PFSK-1 (cell line): ENCODE measurements around the gene KRT6B.

ENCODE experiments used
- FOXP2 ChIP-seq: optimal IDR thresholded peaks from 2 replicates; pipeline ENCODE3; 2011; ENCODE audit warnings: borderline replicate concordance, control low read depth, inconsistent platforms; ENCODE audit not compliant: insufficient read depth; ENCODE audit errors: extremely low read length, extremely low read depth
- POLR2AphosphoS5 ChIP-seq: IDR thresholded peaks from 2 replicates; pipeline ENCODE4 v1.6.1; 2012; ENCODE audit warnings: low read depth, mild to moderate bottlenecking, control low read depth, low read length, moderate library complexity
- REST ChIP-seq, 2 experiments: IDR thresholded peaks; 2 replicates each; pipeline versions ENCODE4 v1.6.1 to v1.8.0; 2011 to 2012; ENCODE audit warnings: low read depth in 2 of 2, low read length in 2 of 2, control low read depth in 1 of 2, inconsistent platforms in 1 of 2, mild to moderate bottlenecking in 1 of 2, moderate library complexity in 1 of 2; ENCODE audit not compliant: insufficient read depth in 1 of 2
- SIN3A ChIP-seq: IDR thresholded peaks from 2 replicates; pipeline ENCODE4 v1.6.1; 2012; ENCODE audit warnings: mild to moderate bottlenecking, low read length, moderate library complexity, borderline replicate concordance; ENCODE audit not compliant: insufficient read depth
- TAF1 ChIP-seq: IDR thresholded peaks from 2 replicates; pipeline ENCODE4 v1.6.1; 2012; ENCODE audit warnings: low read length, control low read depth, borderline replicate concordance; ENCODE audit not compliant: insufficient read depth

Gene KRT6B

DNA sequence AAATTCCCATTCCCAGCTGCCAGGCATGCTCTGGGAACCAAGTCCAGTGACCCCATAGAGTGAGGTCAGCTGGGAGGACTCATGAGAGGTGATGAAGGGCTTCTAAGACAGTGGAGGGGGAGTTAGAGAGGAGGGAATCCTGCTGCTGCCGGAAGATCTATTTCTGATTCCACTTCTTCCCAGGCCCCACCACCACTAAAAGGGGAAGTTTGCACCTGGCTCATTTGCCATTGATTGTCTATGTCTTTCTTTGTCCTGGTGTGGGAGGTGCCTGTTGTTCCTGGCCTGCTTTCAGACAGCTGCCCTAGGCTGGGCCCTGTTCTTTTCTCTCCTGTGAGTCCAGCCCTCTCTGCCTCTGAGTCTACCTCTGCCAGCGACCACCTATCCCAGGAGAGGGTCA lies 44.1 kb upstream of the KRT6B start:
- TF ChIP-seq FOXP2 = no peak
- no peak for TF ChIP-seq TAF1
- TF ChIP-seq POLR2AphosphoS5 = no peak
- TF ChIP-seq REST (IDR thresholded peaks at IDR 0.05; ENCODE audit: insufficient read depth in 1 of 2, low read depth in 2 of 2, low read length in 2 of 2) = no peak
- TF ChIP-seq SIN3A = no peak

- no peak for TF ChIP-seq POLR2AphosphoS5
Measured at GRCh38 chr12:52495389-52495788, 43.4 kb upstream of the KRT6B start.

DNA sequence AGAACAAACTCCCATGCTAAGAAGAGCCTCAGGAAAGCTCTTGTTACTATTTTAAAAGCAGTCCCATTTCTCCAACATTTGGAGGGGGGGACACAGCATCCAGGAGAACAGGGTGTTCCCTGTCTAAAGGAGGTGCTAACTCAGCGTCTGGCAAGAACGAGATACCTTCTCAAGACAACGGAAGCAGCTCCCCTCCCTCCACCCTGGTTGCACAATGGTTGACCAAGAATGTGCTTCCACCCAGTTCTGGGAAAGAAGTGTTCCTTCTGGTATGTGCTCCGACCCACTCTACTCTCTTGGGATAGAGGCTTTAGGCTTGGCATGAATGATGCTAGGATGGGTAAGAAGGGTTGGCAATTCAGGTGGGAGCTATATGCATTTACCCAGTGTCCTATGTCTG lies 42.6 kb upstream of the KRT6B start:
- TF ChIP-seq TAF1 (no peak), REST (IDR thresholded peaks at IDR 0.05; ENCODE audit: insufficient read depth in 1 of 2, low read depth in 2 of 2, low read length in 2 of 2) (no peak), POLR2AphosphoS5 (no peak), SIN3A (no peak), FOXP2 (no peak)

DNA sequence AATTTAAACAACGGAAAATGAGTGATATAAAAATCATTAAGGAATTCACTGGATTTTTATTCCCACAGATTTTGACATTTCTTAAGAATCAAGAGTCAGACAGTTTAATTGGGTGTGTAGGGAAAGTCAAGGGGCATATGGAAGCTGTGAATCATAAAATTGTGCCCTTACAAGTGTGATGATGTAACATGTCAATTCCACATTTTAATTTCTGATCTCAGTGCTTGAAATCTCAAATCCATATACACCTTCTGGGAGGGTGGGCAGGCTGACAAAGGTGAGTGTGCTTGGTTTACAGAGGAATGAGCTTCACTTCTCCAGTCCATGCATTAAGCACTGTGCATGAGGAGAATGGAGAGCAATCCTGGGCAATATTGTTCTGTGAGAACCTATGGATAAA lies 42.2 kb upstream of the KRT6B start:
- no peak for TF ChIP-seq TAF1
- no peak for TF ChIP-seq SIN3A
- no peak for TF ChIP-seq REST (IDR thresholded peaks at IDR 0.05; ENCODE audit: insufficient read depth in 1 of 2, low read depth in 2 of 2, low read length in 2 of 2)
- TF ChIP-seq FOXP2 = no peak
- no peak for TF ChIP-seq POLR2AphosphoS5

GRCh38 chr12:52493172-52493571 lies 41.2 kb upstream of the KRT6B start, which contains the start of gene KRT6A:
KRT6A (minus strand) TSS chr12:52493257; CDS start chr12:52493188, 69 bp downstream.
- TF ChIP-seq FOXP2 = no peak
- TF ChIP-seq SIN3A = no peak
- no peak for TF ChIP-seq REST (IDR thresholded peaks at IDR 0.05; ENCODE audit: insufficient read depth in 1 of 2, low read depth in 2 of 2, low read length in 2 of 2)
- TF ChIP-seq POLR2AphosphoS5 = no peak
- no peak for TF ChIP-seq TAF1

DNA sequence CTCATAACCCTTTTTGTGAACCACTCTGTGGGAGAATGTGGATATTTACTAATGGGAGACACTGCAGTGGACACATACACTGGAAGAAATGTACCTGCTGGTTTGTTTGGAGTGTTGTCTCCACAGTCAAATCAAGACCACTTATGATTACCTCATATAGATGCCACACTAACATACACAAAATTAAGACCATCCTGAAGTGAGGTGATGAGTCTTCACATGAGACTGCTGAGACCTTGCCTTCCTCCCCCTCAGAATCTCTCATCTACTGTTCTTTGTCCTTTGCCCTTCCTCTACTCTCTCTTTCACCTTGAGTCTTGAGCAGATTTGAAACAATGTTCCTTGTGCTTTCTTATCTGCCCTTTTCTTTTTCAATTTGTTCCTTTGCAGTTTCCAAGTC lies 36.8 kb upstream of the KRT6B start:
- TF ChIP-seq FOXP2 = no peak
- no peak for TF ChIP-seq SIN3A
- TF ChIP-seq POLR2AphosphoS5 = no peak
- no peak for TF ChIP-seq REST (IDR thresholded peaks at IDR 0.05; ENCODE audit: insufficient read depth in 1 of 2, low read depth in 2 of 2, low read length in 2 of 2)
- TF ChIP-seq TAF1 = no peak
